ENCODE results near the gene CYP3A7. TPM values are rescaled to one million over a fixed set of nuclear protein-coding genes. Genes with fewer than 3 reads are reported as not detected.

Gene CYP3A7
- total and polyA plus RNA-seq, 2 of the 13 experiments (the other 11 are each of a cell fraction or from before 2014, with no cell fraction given) = 5.8 to 6.4 TPM

DNA sequence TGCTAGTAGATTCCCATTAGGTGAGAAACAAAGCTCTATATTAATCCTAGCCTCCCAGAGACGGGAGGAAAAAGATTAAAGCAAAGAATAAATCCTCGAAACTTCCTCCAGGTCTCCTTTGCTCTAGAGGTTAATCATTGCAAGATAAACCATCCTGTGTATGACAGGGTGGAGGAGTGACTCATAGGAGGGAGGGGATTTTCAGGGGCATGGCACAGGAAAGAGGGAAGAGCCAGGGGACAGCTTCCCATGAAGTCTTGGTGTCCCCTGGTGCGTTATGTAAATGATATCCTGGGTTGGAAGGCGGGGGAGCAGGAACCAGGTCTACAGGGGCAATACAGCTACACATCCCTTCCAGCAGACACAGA is 56.0 kb downstream of the CYP3A7 start (continued):
- TF ChIP-seq, protein P1, sequence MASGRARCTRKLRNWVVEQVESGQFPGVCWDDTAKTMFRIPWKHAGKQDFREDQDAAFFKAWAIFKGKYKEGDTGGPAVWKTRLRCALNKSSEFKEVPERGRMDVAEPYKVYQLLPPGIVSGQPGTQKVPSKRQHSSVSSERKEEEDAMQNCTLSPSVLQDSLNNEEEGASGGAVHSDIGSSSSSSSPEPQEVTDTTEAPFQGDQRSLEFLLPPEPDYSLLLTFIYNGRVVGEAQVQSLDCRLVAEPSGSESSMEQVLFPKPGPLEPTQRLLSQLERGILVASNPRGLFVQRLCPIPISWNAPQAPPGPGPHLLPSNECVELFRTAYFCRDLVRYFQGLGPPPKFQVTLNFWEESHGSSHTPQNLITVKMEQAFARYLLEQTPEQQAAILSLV (CRISPR knock-in tag; IDR thresholded peaks at IDR 0.05; ENCODE audit: borderline replicate concordance) = no peak
- TF ChIP-seq ZKSCAN1 (IDR thresholded peaks at IDR 0.05; ENCODE audit: low read length) (no peak), SMARCC2 (IDR thresholded peaks at IDR 0.05) (no peak), SUZ12 (IDR thresholded peaks at IDR 0.05; ENCODE audit: low read depth, low read length) (no peak), MTF1 (CRISPR knock-in tag; IDR thresholded peaks at IDR 0.05) (no peak), ATM (IDR thresholded peaks at IDR 0.05; ENCODE audit: borderline replicate concordance) (no peak), MZF1 (CRISPR knock-in tag; IDR thresholded peaks at IDR 0.05; ENCODE audit: borderline replicate concordance) (no peak), KMT2B (CRISPR knock-in tag; IDR thresholded peaks at IDR 0.05) (no peak), SP140L (CRISPR knock-in tag; IDR thresholded peaks at IDR 0.05; ENCODE audit: borderline replicate concordance) (no peak), RFXANK (CRISPR knock-in tag; IDR thresholded peaks at IDR 0.05) (no peak), MBD4 (IDR thresholded peaks at IDR 0.05; ENCODE audit: borderline replicate concordance, low read length) (no peak), GATAD1 (CRISPR knock-in tag; IDR thresholded peaks at IDR 0.05) (no peak), SMAD3 (CRISPR knock-in tag; IDR thresholded peaks at IDR 0.05) (no peak), SYNCRIP (IDR thresholded peaks at IDR 0.05; ENCODE audit: insufficient read depth, low read depth, low read length) (no peak), ZBTB8A (CRISPR knock-in tag; IDR thresholded peaks at IDR 0.05; ENCODE audit: borderline replicate concordance, low read depth) (no peak), RFX1 (IDR thresholded peaks at IDR 0.05) (no peak), ZNF572 (CRISPR knock-in tag; IDR thresholded peaks at IDR 0.05) (no peak), HNRNPLL (IDR thresholded peaks at IDR 0.05; ENCODE audit: low read depth, low read length, poor library complexity, severe bottlenecking) (no peak), SOX13 (IDR thresholded peaks at IDR 0.05) (no peak), SOX13 (CRISPR knock-in tag; conservative IDR thresholded peaks at IDR 0.05 in 1 of 2, IDR thresholded peaks at IDR 0.05 in 1 of 2) (no peak), ZNF780A (CRISPR knock-in tag; IDR thresholded peaks at IDR 0.05) (no peak), ZFP62 (CRISPR knock-in tag; IDR thresholded peaks at IDR 0.05) (no peak), NFE2 (CRISPR knock-in tag; IDR thresholded peaks at IDR 0.05) (no peak), BHLHE40 (IDR thresholded peaks at IDR 0.05; ENCODE audit: low read length) (no peak), FOXA3 (CRISPR knock-in tag; IDR thresholded peaks at IDR 0.05) (0 out of 2 replicates have a peak, but pooled peaks have one; percentile 23), ZNF773 (CRISPR knock-in tag; IDR thresholded peaks at IDR 0.05; ENCODE audit: borderline replicate concordance) (no peak)
- TF ChIP-seq, protein P2, sequence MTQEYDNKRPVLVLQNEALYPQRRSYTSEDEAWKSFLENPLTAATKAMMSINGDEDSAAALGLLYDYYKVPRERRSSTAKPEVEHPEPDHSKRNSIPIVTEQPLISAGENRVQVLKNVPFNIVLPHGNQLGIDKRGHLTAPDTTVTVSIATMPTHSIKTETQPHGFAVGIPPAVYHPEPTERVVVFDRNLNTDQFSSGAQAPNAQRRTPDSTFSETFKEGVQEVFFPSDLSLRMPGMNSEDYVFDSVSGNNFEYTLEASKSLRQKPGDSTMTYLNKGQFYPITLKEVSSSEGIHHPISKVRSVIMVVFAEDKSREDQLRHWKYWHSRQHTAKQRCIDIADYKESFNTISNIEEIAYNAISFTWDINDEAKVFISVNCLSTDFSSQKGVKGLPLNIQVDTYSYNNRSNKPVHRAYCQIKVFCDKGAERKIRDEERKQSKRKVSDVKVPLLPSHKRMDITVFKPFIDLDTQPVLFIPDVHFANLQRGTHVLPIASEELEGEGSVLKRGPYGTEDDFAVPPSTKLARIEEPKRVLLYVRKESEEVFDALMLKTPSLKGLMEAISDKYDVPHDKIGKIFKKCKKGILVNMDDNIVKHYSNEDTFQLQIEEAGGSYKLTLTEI (CRISPR knock-in tag; conservative IDR thresholded peaks at IDR 0.05) = no peak
- TF ChIP-seq, protein P3, sequence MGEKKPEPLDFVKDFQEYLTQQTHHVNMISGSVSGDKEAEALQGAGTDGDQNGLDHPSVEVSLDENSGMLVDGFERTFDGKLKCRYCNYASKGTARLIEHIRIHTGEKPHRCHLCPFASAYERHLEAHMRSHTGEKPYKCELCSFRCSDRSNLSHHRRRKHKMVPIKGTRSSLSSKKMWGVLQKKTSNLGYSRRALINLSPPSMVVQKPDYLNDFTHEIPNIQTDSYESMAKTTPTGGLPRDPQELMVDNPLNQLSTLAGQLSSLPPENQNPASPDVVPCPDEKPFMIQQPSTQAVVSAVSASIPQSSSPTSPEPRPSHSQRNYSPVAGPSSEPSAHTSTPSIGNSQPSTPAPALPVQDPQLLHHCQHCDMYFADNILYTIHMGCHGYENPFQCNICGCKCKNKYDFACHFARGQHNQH (CRISPR knock-in tag; IDR thresholded peaks at IDR 0.05) = 0 out of 2 replicates have a peak, but pooled peaks have one; percentile 14
- TF ChIP-seq, protein P4, sequence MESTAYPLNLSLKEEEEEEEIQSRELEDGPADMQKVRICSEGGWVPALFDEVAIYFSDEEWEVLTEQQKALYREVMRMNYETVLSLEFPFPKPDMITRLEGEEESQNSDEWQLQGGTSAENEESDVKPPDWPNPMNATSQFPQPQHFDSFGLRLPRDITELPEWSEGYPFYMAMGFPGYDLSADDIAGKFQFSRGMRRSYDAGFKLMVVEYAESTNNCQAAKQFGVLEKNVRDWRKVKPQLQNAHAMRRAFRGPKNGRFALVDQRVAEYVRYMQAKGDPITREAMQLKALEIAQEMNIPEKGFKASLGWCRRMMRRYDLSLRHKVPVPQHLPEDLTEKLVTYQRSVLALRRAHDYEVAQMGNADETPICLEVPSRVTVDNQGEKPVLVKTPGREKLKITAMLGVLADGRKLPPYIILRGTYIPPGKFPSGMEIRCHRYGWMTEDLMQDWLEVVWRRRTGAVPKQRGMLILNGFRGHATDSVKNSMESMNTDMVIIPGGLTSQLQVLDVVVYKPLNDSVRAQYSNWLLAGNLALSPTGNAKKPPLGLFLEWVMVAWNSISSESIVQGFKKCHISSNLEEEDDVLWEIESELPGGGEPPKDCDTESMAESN (CRISPR knock-in tag; conservative IDR thresholded peaks at IDR 0.05) = no peak
